ENCODE results near the gene METTL4.

- TF ChIP-seq TAF1 (IDR thresholded peaks at IDR 0.05; ENCODE audit: low read depth) (no peak), CTCF (IDR thresholded peaks at IDR 0.05; ENCODE audit: poor library complexity, severe bottlenecking) (no peak), POLR2AphosphoS5 (IDR thresholded peaks at IDR 0.05) (no peak), MXI1 (conservative IDR thresholded peaks at IDR 0.05; ENCODE audit: poor library complexity, severe bottlenecking) (no peak), EZH2 (IDR thresholded peaks at IDR 0.05; ENCODE audit: borderline replicate concordance, insufficient read depth, low read length, poor library complexity, severe bottlenecking) (no peak), EP300 (conservative IDR thresholded peaks at IDR 0.05; ENCODE audit: poor library complexity, severe bottlenecking) (no peak)
These were observed 16.6 kb downstream of the METTL4 start for GRCh38 chr18:2554696-2555095.

Measured in neural cell (in vitro differentiated cells).